Glomerular endothelial cell (primary cell): ENCODE measurements around the gene EEF1G. TPM values are rescaled to one million over a fixed set of nuclear protein-coding genes. Genes with fewer than 3 reads are reported as not detected.
A peak's percentile ranks its signal among the peaks of the same experiment; 100 is the strongest.
"Not testable (repeated sequence)": the region's sequence is repeated elsewhere in the genome, so short reads cannot be mapped to it uniquely, and the experiment has no call there.

Experiments used
- DNase-seq: peaks from one replicate; pipeline ENCODE4 v3.0.0-alpha.2; 2011; ENCODE audit warnings: low read depth, low spot score; ENCODE audit errors: extremely low read depth
- total RNA-seq: library from RNA; depleted of rRNA; stranded (reverse); fragments of >200 nt; gene quantifications from 2 replicates; pipeline ENCODE4 v1.2.3, GENCODE V29; 2015

Gene EEF1G
- total RNA-seq, 1 donor from 2014 or later = 1,186 TPM

DNA sequence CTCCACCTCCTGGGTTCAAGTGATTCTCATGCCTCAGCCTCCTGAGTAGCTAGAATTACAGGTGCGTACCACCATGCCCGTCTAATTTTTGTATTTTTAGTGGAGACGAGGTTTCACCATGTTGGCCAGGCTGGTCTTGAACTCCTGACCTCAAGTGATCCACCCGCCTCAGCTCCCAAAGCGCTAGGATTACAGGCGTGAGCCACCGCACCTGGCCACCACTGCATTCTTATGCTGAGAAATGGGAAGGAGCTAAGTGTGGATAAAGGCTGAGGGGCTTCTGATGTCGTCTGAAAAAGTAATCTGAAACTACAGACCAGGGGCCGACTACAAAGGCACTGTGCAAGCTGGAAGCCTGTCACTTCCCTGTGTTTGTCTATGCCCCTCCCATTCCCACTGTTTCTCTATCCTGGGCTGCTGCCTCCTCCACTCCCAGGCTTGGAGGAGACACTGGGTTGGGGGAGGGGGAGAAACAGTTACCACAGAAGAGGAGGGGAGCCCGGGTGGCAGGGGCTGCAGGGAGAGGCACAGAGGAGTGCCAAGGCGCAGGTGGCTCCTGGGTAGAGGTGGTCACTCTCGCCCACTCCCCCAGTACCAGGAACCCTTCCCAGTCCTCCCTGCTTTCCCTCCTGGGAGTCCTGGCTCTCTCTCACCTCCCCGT, 30.9 kb upstream of the EEF1G start:
- no peak for DNase-seq

DNA sequence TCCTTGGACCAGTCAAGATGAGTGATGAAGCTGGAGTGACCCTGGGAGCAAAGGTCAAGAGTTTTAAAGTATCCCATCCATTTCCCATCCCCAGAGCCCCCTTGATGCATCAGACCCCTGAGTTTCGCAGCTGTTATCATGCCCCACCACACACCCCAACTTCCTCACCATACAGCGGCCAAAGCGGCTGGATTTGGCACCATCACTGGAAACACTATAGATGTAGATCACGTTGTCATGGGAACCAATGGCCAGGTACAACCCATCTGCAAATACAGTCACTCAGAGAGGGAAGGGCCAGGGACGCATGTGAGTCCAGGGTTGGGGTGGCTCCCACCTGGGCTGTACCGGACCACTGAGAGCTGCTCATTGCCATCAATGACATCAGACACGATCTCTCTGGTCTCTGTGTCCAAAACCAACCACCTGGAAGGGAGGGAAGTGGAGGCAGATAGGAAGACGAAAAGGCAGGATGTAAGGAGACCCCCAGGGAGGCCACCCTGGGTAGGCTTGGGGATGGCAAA, 30.1 kb upstream of the EEF1G start:
- no peak for DNase-seq

DNA sequence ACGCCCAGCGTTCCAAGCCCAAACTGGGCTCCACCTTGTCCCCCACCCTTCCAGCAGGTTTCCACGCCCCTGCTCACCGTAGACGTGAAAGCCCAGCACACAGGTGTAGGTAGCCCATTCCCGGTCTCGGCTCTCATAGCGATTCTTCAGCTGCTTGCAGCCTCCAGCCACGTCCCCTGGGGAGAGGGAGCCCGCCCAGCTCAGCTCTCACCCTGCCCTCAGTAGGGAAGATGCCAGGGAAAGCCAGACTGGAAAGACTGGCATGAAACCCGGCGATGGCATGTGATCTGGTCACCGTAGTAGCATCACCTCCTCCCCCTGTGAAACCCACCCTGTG, 29.3 kb upstream of the EEF1G start:
- no peak for DNase-seq

DNA sequence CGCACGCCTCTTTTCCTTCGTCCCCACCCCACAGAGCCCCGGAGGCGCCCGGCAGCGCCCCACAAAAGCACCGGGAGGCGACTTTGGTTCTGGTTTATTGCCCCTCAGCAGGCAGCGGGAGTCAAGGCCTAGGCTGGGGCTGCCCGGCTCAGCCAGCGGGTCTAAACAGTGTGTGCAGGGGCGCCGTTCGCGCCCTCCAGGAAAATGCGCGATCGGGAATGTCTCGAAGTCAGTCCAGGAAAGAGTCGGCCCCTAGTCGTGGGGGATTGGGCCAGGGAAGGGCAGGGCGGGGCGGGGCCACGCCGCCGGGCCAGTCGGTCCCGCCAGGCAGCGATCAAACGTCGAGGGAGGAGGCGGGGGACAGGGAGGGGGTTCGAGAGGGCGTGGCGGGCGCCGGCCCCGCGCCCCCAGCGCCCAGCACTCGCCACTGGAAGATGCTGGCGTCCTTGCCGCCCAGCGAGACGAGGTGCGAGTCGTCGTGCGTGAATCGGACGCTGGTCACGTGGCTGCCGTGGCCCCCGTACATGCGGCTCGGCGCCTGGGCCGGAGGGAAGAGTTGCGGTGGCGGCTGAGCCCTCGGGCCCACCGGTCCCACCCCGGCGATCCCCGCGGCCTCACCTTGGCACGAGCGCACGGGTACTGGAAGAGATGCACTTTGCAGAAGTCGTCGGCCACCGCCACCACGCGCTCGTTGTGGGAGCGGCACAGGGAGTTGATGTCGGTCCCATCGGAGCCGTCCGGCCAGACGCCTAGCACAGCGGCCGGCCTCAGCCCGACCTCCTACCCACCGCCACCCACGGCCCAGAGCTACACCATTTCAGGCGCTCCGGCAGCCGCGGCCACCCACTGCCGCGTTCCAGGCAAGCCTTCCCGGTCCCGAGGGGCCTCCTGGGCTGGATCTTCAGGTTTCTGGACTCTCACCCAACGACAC, 28.7 kb upstream of the EEF1G start:
- no peak for DNase-seq

DNA sequence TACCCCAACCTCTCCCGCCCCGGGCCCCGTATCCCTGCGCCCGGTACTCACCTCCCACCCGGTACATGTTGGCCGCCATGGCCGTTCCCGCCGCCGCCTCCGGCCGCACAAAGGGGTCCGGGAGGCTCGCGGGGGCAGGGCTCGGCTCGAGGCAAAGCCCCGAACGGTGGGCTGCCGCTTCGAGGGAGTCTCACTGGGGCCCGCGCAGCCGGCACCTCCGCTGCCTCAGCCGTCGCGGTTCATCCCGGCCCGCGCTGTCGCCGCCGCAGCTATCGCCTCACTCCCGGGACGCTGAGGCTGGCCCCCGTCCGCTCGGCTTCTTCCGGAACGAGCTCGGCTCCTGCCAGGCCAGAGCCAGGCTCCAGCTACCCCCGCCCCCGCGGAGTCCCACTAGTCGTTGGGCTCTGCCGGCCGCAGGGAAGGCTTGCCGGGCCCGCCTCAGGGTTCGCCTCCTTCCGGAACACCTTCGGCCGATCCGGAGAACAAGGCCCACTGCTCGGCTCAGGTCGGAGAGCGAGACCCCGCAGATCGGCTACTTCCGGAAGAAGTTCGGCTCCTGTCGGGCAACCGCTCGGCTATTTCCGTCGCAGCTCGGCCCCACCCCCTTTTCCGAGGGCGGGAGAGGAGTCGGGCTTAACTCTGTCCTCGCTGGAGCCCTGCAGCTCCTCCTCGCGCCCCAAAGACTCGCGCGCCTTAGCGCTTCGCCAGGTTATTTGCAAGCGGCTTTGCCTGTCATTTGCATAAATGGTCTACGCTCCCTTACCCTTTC, 27.9 kb upstream of the EEF1G start, which contains the start of gene MTA2:
MTA2 (minus strand) TSS at position 494 of the 769 bp plus-strand sequence; CDS start at position 79, 415 bp downstream.
- DNase-seq = no peak

DNA sequence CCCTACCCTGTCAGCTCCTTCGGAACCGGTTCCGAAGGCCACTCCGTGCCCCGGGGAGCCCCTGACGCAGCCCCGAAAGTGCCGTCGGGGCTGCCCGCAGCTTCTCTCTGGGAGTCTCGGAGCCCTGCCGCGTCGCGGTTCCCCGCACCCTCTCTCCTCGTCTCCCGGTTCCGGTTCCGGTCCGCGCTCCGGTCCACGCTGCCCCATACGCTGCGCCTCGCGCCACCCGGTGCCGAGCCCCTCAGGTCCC, 27.4 kb upstream of the EEF1G start:
- no peak for DNase-seq

DNA sequence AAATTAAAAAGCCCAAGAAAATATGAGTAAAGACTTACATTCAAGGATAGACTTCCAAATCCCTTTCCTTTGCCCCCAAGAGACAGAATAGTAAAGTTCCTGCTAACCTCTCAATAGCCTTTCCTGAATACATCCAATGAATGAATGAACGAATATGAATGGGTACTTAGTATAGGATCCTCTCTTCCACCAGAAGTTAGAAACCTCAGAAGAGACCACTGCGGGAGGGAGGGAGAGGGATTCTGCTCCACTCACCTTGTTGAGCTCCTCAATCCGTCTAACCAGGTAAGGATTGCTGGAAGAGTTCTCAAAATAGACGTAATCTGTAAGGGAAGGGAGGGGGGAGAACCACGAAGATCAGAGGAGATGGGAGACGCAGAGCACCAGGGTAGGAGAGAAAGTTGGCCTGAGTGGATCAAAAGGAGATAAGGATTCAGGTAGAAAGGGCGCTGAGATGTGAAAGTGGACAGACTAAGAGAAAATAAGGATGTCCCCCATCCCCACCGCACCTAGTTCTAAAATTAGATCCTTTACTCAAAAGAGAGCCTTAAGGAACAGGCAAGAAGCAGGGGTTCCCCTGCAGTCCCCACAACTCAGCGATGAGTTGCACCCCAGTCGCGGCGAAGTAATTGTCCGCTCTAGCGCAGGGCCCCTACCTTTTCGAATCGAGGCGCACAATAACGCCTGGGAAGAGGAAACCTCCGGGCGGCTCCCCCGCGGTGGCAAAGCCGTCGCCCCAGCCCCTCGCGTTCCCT, 26.9 kb upstream of the EEF1G start:
- no peak for DNase-seq

DNA sequence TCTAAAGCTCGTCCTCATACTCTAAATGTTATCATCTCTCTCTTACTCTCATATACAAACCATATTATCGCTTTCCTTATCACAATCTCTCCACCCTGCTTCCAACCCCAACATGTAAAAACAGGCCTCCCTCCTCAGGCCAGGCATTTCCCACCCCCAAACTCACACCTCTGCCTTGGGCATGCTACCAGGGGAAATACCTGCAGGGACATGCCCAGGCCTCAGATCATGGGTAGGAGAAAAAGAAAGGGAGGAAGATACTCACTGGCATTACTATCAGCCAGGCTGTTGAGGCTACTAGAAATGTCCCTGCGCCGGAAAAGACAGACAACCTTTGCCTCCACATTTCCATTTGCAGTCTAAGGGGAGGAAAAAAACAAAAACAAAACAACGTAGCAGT, 26.2 kb upstream of the EEF1G start:
- DNase-seq = no peak

DNA sequence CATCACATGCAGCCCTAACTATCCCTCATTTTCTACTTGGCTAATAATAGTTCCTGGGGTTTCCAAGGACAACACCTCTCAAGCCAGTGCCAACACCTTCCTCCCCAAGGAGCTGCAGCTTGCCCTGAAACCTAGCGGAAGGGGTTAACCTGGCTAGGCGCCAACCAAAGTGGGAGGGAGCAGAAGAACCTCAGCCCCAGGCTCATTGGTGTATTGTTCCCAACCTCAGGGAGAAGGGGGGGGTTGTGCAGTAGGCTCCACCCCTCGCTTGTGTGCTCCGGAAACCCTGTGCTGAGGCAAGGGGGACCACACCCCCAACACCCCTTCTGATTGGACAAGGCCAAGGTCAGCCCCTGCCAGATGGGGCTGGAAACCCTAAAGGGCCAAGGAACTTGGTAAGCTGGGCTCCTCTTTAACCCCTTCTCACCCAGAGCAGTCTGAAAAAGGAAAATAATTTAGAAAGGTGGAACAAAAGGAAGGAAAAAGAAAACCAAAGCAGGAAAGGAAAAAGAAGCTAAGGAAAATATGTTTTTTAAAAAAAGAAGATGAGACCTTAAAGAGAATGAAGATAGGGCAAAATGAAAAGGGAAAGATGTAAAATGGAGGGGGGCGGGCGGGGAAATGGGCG, 25.5 kb upstream of the EEF1G start:
- peak; percentile 94 for DNase-seq

DNA sequence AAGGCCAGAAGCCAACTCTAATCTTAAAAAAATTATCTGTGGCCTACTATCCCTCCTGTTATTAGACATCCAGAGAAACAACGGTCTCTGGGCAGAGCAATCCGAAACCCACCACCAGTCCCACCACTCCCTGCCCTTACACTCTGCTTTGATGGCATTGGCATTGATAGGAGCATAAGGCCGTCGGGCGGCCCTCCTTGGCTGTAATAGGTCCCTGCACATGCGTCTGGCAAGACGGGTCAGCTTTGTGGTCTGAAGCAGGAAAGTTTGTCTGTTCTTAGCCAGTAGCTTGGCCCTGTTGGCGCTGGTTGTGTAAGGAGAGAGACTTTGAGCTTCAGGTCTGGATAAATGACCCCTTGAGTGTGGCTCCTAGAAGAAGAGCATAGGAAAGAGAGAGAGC, 21.4 kb upstream of the EEF1G start:
- DNase-seq = no peak

DNA sequence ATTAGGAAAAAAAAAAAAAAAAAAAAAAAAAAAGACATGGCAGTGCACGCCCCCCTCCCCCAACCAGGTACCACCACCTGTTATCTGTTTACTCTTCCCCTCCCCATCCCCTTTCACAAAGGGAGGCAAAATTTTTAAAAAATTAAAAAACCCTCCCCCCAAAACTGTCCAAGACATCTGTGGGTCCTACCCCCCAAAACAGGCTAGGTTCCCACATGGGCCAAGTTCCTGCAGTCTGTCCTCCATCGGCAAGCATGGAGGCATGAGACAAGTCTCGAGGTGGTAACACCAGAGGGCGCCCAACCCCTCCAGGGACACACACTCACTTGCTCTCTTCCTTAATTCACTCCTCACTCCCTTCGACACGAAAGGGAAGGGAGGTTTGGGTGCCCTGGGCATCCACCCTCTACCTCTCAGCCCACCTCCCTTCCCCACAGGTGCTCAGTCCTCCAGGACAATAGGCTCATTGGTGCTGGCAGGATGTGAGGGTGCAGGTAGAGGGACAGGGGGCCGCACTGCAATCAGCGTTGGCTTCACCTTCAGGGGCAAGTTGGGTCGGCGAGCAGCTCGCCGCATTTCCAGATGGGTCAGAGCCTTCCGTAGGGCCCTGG, 19.8 kb upstream of the EEF1G start:
- no peak for DNase-seq

DNA sequence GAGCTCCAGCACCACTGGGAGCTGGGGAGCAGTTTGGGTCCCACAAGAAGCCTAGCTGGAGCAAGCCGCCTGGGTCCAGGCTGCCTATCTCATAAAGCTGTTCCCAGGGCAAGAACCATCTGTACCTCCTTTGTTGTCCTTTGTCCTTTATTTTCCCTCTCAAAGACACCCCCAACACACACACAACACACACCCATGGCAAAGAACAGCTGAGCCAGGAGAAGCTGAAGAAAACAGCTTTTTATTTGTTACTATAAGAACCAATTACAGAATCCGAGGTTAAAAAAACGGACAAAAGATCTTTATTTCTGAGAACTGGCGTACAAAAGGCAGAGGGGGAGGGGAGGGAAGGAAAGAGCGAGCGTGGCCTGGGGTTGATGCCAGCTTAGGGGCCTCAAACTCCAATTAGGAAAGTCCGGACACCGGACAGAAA, 19.3 kb upstream of the EEF1G start:
- DNase-seq = no peak

DNA sequence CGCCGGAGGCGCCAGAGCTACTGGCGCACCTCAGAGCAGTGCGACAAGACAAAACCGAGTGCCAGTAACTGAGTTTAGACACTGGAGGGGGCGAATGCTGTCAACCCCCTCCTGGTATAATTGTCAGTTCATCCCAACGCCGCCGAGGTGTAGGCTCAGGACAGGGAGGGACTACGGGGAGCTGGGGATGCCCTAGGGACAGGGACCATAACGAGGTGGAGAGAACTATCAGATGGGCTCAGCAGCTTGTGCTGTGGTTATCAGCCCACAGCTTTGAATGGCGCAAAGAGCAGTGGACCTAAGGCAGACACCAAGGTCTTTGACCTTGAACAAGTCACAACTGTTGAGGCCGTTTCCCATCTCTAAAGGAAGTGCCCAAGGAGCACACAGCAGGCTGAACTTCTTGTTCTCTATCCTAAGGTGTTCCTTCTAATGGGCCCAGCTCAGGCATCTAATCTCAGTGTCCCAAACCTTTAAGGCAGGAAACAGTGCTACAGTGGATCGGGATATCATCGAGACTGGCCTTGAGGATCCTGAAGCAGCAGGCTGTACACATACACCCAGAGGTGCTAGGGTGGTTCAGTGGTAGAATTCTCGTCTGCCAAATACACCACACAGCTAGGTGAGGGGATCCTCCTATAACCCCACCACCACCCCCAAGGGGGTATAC, 18.6 kb upstream of the EEF1G start:
- DNase-seq = no peak

DNA sequence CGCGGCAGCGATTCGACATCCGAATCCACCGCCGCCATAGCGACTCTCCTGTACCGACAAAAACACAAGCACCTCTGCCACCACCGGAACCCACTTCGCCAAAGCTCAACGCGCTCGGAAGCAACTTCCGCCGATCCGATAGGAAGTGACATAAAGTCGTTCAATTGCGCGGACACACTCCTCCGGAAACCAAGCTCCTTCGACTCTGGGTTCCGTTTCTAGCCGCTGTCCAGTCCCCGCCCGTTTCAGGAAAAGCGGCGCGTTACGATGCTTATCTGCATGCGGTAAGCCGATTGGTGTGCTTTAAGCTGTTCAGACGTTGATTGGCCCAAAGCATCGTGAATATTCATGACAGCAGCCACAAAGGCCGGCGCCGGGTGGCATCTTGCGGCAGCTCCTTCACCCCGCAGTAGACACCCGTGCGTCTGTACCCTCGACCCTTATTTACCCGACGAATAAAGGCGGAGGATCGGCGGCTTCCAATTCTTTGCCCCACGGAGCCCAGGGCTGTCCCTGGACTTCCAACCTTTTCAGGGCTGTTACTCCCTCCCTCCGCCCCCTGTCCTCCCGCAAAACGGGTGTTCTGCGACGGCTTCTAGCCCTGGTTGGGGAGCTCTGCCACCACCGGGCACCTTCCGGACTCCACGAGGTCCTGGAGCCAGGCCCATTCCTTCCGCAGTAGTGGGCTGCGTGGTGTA, 17.9 kb upstream of the EEF1G start, which contains the start of gene TUT1:
TUT1 (minus strand) TSS at position 76 of the 698 bp plus-strand sequence; CDS start at position 38, 38 bp downstream.
- DNase-seq = peak; percentile 98

DNA sequence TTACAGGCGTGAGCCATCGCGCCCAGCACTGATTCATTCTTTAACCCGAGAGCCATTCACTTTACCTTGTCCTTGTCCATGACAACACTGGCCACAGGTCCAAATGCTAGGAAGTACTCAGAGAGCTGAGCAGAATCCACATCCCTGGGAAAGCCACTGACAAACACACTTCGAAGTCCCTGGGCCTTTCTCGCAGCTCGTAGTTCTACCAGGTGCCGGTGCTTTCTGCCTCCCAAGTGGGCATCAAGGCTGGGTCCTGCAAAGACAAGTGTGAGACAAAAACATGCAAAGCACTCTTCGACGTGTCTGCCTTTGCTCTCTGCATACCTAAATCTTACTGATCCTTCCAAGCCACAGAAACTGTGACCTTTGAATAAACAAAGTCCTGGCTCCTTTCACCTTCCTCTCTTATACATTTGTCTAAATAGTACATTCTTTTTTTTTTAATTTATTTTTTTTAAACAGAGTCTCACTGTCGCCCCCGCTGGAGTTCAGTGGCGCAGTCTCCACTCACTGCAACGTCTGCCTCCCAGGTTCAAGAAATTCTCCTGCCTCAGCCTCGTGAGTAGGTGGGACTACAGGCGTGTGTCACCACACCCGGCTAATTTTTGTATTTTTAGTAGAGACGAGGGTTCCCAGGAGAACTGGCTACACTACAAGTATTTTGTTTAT, 15.4 kb upstream of the EEF1G start:
- no peak for DNase-seq

DNA sequence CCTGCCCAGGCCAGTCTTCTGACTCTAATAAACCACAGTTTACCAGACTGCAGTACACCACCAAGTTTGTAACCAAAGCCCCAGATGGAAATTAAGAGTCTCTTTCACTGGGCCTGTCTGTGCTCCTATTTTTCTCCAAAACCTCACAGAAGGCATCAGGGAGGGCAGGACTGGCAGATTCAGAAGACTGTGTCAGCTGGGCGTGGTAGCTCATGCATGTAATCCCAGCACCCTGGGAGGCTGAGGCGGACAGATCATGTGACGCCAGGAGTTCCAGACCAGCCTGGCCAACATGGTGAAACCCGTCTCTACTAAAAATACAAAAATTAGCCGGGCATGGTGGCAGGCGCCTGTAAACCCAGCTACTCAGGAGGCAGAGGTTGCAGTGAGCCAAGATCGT, 11.7 kb upstream of the EEF1G start:
- DNase-seq = not testable (repeated sequence)

DNA sequence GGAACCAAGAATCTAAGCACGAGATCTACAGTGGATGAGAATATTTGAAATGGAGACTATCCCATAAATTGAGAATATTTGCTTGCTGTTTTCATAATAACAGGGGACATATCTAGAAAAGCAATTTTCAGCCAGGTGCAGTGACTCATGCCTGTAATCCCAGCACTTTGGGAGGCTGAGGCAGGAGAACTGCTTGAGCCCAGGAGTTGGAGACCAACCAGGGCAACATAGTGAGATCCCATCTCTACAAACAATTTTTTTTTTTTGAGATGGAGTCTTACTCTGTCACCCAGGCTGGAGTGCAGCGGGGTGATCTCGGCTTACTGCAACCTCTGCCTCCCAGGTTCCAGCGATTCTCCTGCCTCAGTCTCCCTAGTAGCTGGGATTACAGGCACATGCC, 8.0 kb upstream of the EEF1G start:
- not testable (repeated sequence) for DNase-seq
